Measurements from ENCODE around the gene PBX1.

PBX1 gene

GRCh38 chr1:164735315-164736052, 176.5 kb downstream of the PBX1 start:
- peak; percentile 50 for DNase-seq

- no peak for DNase-seq
Measured at GRCh38 chr1:164736137-164736536, 177.2 kb downstream of the PBX1 start.

GRCh38 chr1:164739189-164739588, 180.2 kb downstream of the PBX1 start:
- no peak for DNase-seq

- no peak for DNase-seq
Measured at GRCh38 chr1:164740000-164740526, 181.1 kb downstream of the PBX1 start.

- DNase-seq: no peak
Measured at GRCh38 chr1:164742745-164743144, 183.8 kb downstream of the PBX1 start.

GRCh38 chr1:164743976-164744375, 185.0 kb downstream of the PBX1 start:
- no peak for DNase-seq

GRCh38 chr1:164745736-164746135, 186.8 kb downstream of the PBX1 start:
- no peak for DNase-seq

- no peak for DNase-seq
Measured at GRCh38 chr1:164746632-164747031, 187.6 kb downstream of the PBX1 start.

GRCh38 chr1:164748253-164748899, 189.4 kb downstream of the PBX1 start:
- DNase-seq: no peak

- no peak for DNase-seq
Measured at GRCh38 chr1:164753521-164754077, 194.6 kb downstream of the PBX1 start.

- no peak for DNase-seq
Measured at GRCh38 chr1:164754088-164754600, 195.2 kb downstream of the PBX1 start.

- DNase-seq: no peak
Measured at GRCh38 chr1:164755690-164756089, 196.7 kb downstream of the PBX1 start.

- DNase-seq: no peak
Measured at GRCh38 chr1:164756741-164757140, 197.8 kb downstream of the PBX1 start.

- no peak for DNase-seq
Measured at GRCh38 chr1:164757625-164758024, 198.6 kb downstream of the PBX1 start.

GRCh38 chr1:164759144-164759920, 200.3 kb downstream of the PBX1 start:
- DNase-seq: no peak

- no peak for DNase-seq
Measured at GRCh38 chr1:164759979-164760469, 201.0 kb downstream of the PBX1 start.

- DNase-seq: no peak
Measured at GRCh38 chr1:164760569-164760968, 201.6 kb downstream of the PBX1 start.

GRCh38 chr1:164761009-164761408, 202.0 kb downstream of the PBX1 start:
- no peak for DNase-seq

- DNase-seq: no peak
Measured at GRCh38 chr1:164763098-164763497, 204.1 kb downstream of the PBX1 start.

- no peak for DNase-seq
Measured at GRCh38 chr1:164764333-164764732, 205.3 kb downstream of the PBX1 start.

- no peak for DNase-seq
Measured at GRCh38 chr1:164765557-164765956, 206.6 kb downstream of the PBX1 start.

GRCh38 chr1:164765992-164766720, 207.2 kb downstream of the PBX1 start:
- DNase-seq: no peak
